Panc1 (cell line): Measurements from ENCODE around the gene SDR9C7. TPM values are rescaled to one million over a fixed set of nuclear protein-coding genes. Genes with fewer than 3 reads are reported as not detected.
"Not testable (repeated sequence)": the region's sequence is repeated elsewhere in the genome, so short reads cannot be mapped to it uniquely, and the experiment has no call there.

Experiments
- ATAC-seq: fragments of 200-7000 bp; cut with Tn5 transposase; 2 replicates; pipeline ENCODE4 v1.9.1; 2020; ENCODE audit warnings: mild to moderate bottlenecking, moderate library complexity
- BruUV-seq: library from RNA; stranded (reverse); fragments of 400-500 nt; replicated peaks from 2 replicates; lab custom pipeline; 2021; lab: Mats Ljungman, UMichigan
- CTCF ChIA-PET: fragments of 300-600 bp; sonication (Branson Sonifier 250); formaldehyde crosslinking; loops from one replicate; lab custom pipeline; 2022; ENCODE audit warnings: antibody characterized with exemption; lab: Charles Lee
- POLR2A ChIA-PET: fragments of 300-600 bp; sonication (Branson Sonifier 250); formaldehyde crosslinking; loops from one replicate; lab custom pipeline; 2022; ENCODE audit warnings: antibody characterized with exemption; lab: Charles Lee
- DNase-seq: peaks from one replicate; pipeline ENCODE4 v3.0.0-alpha.2; 2010; ENCODE audit warnings: low read depth, low spot score
- H3K27ac ChIP-seq: 2 replicates; pipeline ENCODE4 v1.5.1; 2011; ENCODE audit warnings: mild to moderate bottlenecking, low read length, inconsistent platforms
- H3K27me3 ChIP-seq: fragments of 200-500 bp; sonication (Bioruptor generic); 2 replicates; pipeline ENCODE4 v1.6.0; 2014; ENCODE audit warnings: low read length, inconsistent platforms; ENCODE audit not compliant: control insufficient read depth, insufficient read depth
- H3K36me3 ChIP-seq: fragments of 200-500 bp; sonication (Bioruptor generic); 2 replicates; pipeline ENCODE4 v1.5.1; 2014; ENCODE audit warnings: inconsistent platforms, mild to moderate bottlenecking, low read length, moderate library complexity; ENCODE audit not compliant: control insufficient read depth, insufficient read depth
- H3K4me1 ChIP-seq: 2 replicates; pipeline ENCODE4 v1.5.1; 2011; ENCODE audit warnings: inconsistent platforms, mild to moderate bottlenecking, low read length, moderate library complexity; ENCODE audit not compliant: control insufficient read depth, insufficient read depth
- H3K4me3 ChIP-seq, 2 experiments: 2 replicates each; pipeline ENCODE4 v1.5.1; 2011 to 2012; ENCODE audit warnings: low read depth in 2 of 2, low read length in 2 of 2, mild to moderate bottlenecking in 2 of 2, inconsistent platforms in 1 of 2, moderate library complexity in 1 of 2
- H3K9me3 ChIP-seq: fragments of 200-500 bp; sonication (Bioruptor generic); 2 replicates; pipeline ENCODE4 v1.5.1; 2014; ENCODE audit warnings: low read depth, mild to moderate bottlenecking, inconsistent platforms, low read length, moderate library complexity; ENCODE audit not compliant: control insufficient read depth, insufficient read depth
- POLR2AphosphoS5 ChIP-seq: IDR thresholded peaks from 2 replicates; pipeline ENCODE4 v1.6.1; 2012; ENCODE audit warnings: mild to moderate bottlenecking, low read depth, low read length, moderate library complexity
- SIN3A ChIP-seq: IDR thresholded peaks from 2 replicates; pipeline ENCODE4 v1.6.1; 2012; ENCODE audit warnings: low read depth, mild to moderate bottlenecking, low read length, moderate library complexity, borderline replicate concordance; ENCODE audit not compliant: insufficient read depth
- TCF7L2 ChIP-seq: IDR thresholded peaks from 2 replicates; pipeline ENCODE4 v1.6.1; 2011; ENCODE audit warnings: mild to moderate bottlenecking, low read depth, low read length, inconsistent platforms
- in situ Hi-C: cut with HindIII; loops from 2 replicates; pipeline ENCODE4 v1.10.0; 2016; ENCODE audit warnings: low sequenced_read_pairs, low pct_unique_long_range_greater_than_20kb
- intact Hi-C: fragments of 100-400 bp; cut with micrococcal nuclease; formaldehyde crosslinking; loops from one replicate; pipeline ENCODE4 v1.10.0; 2022; ENCODE audit not compliant: unreplicated experiment
- total RNA-seq: library from RNA; stranded (reverse); gene quantifications from one replicate; pipeline ENCODE4 v1.2.1, GENCODE V29; 2021; ENCODE audit not compliant: unreplicated experiment
- TF ChIP-seq, protein P1 (sequence below), 2 experiments: IDR thresholded peaks; 2 replicates each; pipeline ENCODE4 v1.6.1; 2011 to 2012; ENCODE audit warnings: low read depth in 2 of 2, control low read depth in 1 of 2, low read length in 1 of 2, mild to moderate bottlenecking in 1 of 2, moderate library complexity in 1 of 2; ENCODE audit not compliant: insufficient read depth in 1 of 2
- TF ChIP-seq, protein P2 (sequence below): fragments of 450-650 bp; IDR thresholded peaks from 2 replicates; pipeline ENCODE4 v1.5.1; 2017; ENCODE audit warnings: mild to moderate bottlenecking

The SDR9C7 gene
- total RNA-seq, 1 experiment from 2014 or later = not detected

DNA sequence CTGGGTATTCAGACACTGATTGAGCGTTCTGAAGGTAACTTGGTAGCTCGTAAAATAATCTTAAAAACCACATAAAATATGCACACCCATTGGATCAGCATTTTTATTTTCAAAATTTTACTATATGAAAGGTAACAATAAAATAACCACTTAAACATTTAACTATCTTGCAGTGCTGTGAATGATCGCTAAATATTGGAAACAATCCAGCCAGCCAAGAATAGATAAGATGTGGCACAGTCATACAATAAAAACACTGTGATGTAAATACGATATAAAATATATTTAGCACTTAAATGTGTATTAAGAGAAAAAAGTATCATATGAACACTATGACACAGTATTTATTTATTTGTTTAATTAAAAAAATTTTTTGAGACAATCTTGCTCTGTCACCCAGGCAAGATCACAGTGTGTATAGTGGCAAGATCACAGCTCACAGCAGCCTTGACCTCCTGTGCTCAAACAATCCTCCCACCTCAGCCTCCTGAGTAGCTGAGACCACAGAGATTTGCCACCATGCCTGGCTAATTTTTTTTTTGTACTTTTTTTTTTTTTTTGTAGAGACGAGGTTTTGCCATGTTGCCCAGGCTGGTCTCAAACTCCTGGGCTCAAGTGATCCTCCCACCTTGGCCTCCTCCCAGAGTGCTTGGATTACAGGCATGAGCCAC lies 39.4 kb downstream of the SDR9C7 start:
- H3K4me1 ChIP-seq = no peaks in the 10 kb centered on the region
- in situ Hi-C loops (no loop called here), intact Hi-C loops (no loop called here)
- BruUV-seq = no TSS peak
- no peak for ATAC-seq
- no peak overlapping the region for H3K4me3 ChIP-seq
- TF ChIP-seq TCF7L2 = no peak
- TF ChIP-seq, protein P1, sequence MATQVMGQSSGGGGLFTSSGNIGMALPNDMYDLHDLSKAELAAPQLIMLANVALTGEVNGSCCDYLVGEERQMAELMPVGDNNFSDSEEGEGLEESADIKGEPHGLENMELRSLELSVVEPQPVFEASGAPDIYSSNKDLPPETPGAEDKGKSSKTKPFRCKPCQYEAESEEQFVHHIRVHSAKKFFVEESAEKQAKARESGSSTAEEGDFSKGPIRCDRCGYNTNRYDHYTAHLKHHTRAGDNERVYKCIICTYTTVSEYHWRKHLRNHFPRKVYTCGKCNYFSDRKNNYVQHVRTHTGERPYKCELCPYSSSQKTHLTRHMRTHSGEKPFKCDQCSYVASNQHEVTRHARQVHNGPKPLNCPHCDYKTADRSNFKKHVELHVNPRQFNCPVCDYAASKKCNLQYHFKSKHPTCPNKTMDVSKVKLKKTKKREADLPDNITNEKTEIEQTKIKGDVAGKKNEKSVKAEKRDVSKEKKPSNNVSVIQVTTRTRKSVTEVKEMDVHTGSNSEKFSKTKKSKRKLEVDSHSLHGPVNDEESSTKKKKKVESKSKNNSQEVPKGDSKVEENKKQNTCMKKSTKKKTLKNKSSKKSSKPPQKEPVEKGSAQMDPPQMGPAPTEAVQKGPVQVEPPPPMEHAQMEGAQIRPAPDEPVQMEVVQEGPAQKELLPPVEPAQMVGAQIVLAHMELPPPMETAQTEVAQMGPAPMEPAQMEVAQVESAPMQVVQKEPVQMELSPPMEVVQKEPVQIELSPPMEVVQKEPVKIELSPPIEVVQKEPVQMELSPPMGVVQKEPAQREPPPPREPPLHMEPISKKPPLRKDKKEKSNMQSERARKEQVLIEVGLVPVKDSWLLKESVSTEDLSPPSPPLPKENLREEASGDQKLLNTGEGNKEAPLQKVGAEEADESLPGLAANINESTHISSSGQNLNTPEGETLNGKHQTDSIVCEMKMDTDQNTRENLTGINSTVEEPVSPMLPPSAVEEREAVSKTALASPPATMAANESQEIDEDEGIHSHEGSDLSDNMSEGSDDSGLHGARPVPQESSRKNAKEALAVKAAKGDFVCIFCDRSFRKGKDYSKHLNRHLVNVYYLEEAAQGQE (IDR thresholded peaks at IDR 0.05; ENCODE audit: insufficient read depth in 1 of 2, low read depth in 2 of 2, low read length in 1 of 2) = no peak
- TF ChIP-seq SIN3A = no peak
- TF ChIP-seq, protein P2, sequence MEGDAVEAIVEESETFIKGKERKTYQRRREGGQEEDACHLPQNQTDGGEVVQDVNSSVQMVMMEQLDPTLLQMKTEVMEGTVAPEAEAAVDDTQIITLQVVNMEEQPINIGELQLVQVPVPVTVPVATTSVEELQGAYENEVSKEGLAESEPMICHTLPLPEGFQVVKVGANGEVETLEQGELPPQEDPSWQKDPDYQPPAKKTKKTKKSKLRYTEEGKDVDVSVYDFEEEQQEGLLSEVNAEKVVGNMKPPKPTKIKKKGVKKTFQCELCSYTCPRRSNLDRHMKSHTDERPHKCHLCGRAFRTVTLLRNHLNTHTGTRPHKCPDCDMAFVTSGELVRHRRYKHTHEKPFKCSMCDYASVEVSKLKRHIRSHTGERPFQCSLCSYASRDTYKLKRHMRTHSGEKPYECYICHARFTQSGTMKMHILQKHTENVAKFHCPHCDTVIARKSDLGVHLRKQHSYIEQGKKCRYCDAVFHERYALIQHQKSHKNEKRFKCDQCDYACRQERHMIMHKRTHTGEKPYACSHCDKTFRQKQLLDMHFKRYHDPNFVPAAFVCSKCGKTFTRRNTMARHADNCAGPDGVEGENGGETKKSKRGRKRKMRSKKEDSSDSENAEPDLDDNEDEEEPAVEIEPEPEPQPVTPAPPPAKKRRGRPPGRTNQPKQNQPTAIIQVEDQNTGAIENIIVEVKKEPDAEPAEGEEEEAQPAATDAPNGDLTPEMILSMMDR = no peak
- no peak for TF ChIP-seq POLR2AphosphoS5
- no peak for DNase-seq
- no peaks in the 10 kb centered on the region for H3K27me3 ChIP-seq
- no peak overlapping the region for H3K27ac ChIP-seq
- POLR2A ChIA-PET = no interaction called here
- CTCF ChIA-PET = no interaction called here
- H3K9me3 ChIP-seq = no peaks in the 10 kb centered on the region
- no peaks in the 10 kb centered on the region for H3K36me3 ChIP-seq

DNA sequence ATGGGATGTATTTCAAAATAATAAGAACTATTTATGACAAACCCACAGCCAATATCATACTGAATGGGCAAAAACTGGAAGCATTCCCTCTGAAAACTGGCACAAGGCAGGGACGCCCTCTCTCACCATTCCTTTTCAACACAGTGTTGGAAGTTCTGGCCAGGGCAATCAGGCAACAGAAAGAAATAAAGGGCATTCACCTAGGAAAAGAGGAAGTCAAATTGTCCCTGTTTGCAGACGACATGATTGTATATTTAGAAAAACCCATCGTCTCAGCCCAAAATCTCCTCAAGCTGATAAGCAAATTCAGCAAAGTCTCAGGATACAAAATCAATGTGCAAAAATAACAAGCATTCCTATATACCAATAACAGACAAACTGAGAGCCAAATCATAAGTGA lies 42.3 kb downstream of the SDR9C7 start:
- POLR2A ChIA-PET, DNase-seq, H3K27ac ChIP-seq, ATAC-seq, H3K4me1 ChIP-seq, H3K9me3 ChIP-seq, intact Hi-C loops, H3K27me3 ChIP-seq, CTCF ChIA-PET, H3K36me3 ChIP-seq, H3K4me3 ChIP-seq, BruUV-seq, in situ Hi-C loops: not testable (repeated sequence)

DNA sequence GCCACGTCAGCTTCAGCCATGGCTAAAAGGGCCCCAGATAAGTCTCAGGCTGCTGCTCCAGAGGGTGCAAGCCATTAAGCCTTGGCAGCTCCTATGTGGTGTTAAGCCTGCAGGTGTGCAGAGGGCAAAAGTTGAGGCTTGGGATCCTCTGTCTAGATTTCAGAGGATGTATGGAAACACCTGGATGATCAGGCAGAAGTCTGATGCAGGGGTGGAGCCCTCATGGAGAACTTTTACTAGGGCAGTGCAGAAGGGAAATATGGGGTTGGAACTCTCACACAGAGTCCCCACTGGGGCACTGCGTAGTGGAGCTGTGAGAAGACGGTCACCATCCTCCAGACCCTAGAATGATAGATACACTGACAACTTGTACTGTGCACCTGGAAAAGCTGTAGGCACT lies 47.9 kb downstream of the SDR9C7 start:
- in situ Hi-C loops = no loop called here
- Histone ChIP-seq H3K27me3 (no peaks in the 10 kb centered on the region), H3K9me3 (no peaks in the 10 kb centered on the region), H3K4me3 (no peak overlapping the region), H3K36me3 (no peaks in the 10 kb centered on the region), H3K27ac (no peak overlapping the region), H3K4me1 (no peaks in the 10 kb centered on the region)
- TF ChIP-seq, protein P2 = no peak
- TF ChIP-seq SIN3A = no peak
- DNase-seq (no peak), ATAC-seq (no peak)
- intact Hi-C loops = no loop called here
- POLR2A ChIA-PET = no interaction called here
- no TSS peak for BruUV-seq
- CTCF ChIA-PET = no interaction called here
